HepG2 (cell line): ENCODE measurements around the gene GPR173. TPM values are rescaled to one million over a fixed set of nuclear protein-coding genes. Genes with fewer than 3 reads are reported as not detected.

ENCODE experiments used
- ATAC-seq: fragments of 200-7000 bp; cut with Tn5 transposase; 3 replicates; pipeline ENCODE4 v1.9.1; 2020; ENCODE audit warnings: mild to moderate bottlenecking, moderate library complexity
- BruUV-seq: library from RNA; stranded (reverse); fragments of 400-500 nt; replicated peaks from 2 replicates; lab custom pipeline; 2021; lab: Mats Ljungman, UMichigan
- CTCF ChIA-PET: fragments of 300-600 bp; formaldehyde crosslinking; extraction: SDS; loops from one replicate; lab custom pipeline; 2021; ENCODE audit warnings: low total read pairs, inconsistent platforms, low intra/inter-chr PET ratio; lab: Yijun Ruan, JAX
- POLR2A ChIA-PET: fragments of 350-600 bp; sonication (Branson Sonifier 250); formaldehyde crosslinking; loops from one replicate; lab custom pipeline; 2020; ENCODE audit warnings: antibody characterized with exemption, inconsistent platforms; lab: Yijun Ruan, JAX
- DNase-seq: peaks from one replicate; pipeline ENCODE4 v3.0.0-alpha.2; 2015; ENCODE audit warnings: low spot score
- FAIRE-seq: peaks from 3 replicates; lab custom pipeline; 2011; peaks lifted over from hg19 to GRCh38; lab: Jason Lieb, UNC
- H2AFZ ChIP-seq: one replicate; pipeline ENCODE4 v1.6.1; 2011; ENCODE audit warnings: low read length, inconsistent platforms
- H3K27ac ChIP-seq: fragments of 300-600 bp; 3 replicates; pipeline ENCODE4 v1.8.0; 2011; ENCODE audit warnings: mixed run types, mild to moderate bottlenecking, mixed read lengths, low read length, inconsistent platforms; ENCODE audit not compliant: insufficient read depth; ENCODE audit errors: extremely low read length
- H3K27me3 ChIP-seq, 2 experiments: fragments of 200-600 bp in 1 of 2; 2 replicates in 1 of 2; 3 replicates in 1 of 2; pipeline versions ENCODE4 v1.6.0 to v1.8.0; 2011; ENCODE audit warnings: low read length in 2 of 2, mild to moderate bottlenecking in 2 of 2, moderate library complexity in 2 of 2, inconsistent platforms in 1 of 2; ENCODE audit not compliant: insufficient read depth in 2 of 2, control insufficient read depth in 1 of 2
- H3K36me3 ChIP-seq, 2 experiments: fragments of 200-600 bp in 1 of 2; replicated peaks in 1 of 2; 2 replicates in 1 of 2; 3 replicates in 1 of 2; pipeline versions ENCODE4 v1.5.1 to v1.8.0; 2011; ENCODE audit warnings: low read length in 2 of 2, inconsistent platforms in 1 of 2; ENCODE audit not compliant: insufficient read depth in 2 of 2, control insufficient read depth in 1 of 2
- H3K4me1 ChIP-seq: 2 replicates; pipeline ENCODE4 v1.5.1; 2012; ENCODE audit warnings: low read length, inconsistent platforms; ENCODE audit not compliant: insufficient read depth
- H3K4me2 ChIP-seq: 2 replicates; pipeline ENCODE4 v1.6.0; 2011; ENCODE audit warnings: low read depth, low read length, inconsistent platforms
- H3K4me3 ChIP-seq, 3 experiments: fragments of 200-600 bp in 1 of 3; sonication (generic), shearing (Covaris generic) in 1 of 3; replicated peaks in 1 of 3; 2 replicates each; pipeline ENCODE4 v1.5.1; 2011 to 2016; ENCODE audit warnings: low read length in 3 of 3, inconsistent platforms in 2 of 3, low read depth in 2 of 3, mild to moderate bottlenecking in 2 of 3, control low read depth in 1 of 3, mixed read lengths in 1 of 3; ENCODE audit not compliant: insufficient read depth in 1 of 3
- H3K79me2 ChIP-seq: one replicate; pipeline ENCODE4 v1.6.1; 2011; ENCODE audit warnings: low read length, inconsistent platforms; ENCODE audit not compliant: insufficient read depth
- H3K9ac ChIP-seq: 2 replicates; pipeline ENCODE4 v1.6.0; 2011; ENCODE audit warnings: mild to moderate bottlenecking, low read depth, low read length, inconsistent platforms; ENCODE audit not compliant: insufficient read depth
- H3K9me3 ChIP-seq: 2 replicates; pipeline ENCODE4 v1.5.1; 2012; ENCODE audit warnings: mild to moderate bottlenecking, low read length
- H4K20me1 ChIP-seq: 2 replicates; pipeline ENCODE4 v1.6.0; 2011; ENCODE audit warnings: inconsistent platforms, mild to moderate bottlenecking, low read length, moderate library complexity; ENCODE audit not compliant: insufficient read depth
- MYC ChIP-seq: sonication (generic); formaldehyde crosslinking; IDR thresholded peaks from 2 replicates; pipeline ENCODE4 v1.9.0; 2021; ENCODE audit warnings: missing genetic modification reagents, borderline replicate concordance
- PHF8 ChIP-seq: sonication (generic); formaldehyde crosslinking; IDR thresholded peaks from 2 replicates; pipeline ENCODE4 v1.5.0; 2020; ENCODE audit warnings: missing genetic modification reagents
- RARG ChIP-seq: sonication (generic); formaldehyde crosslinking; IDR thresholded peaks from 2 replicates; pipeline ENCODE4 v1.4.0; 2020; ENCODE audit warnings: low read depth, mild to moderate bottlenecking, missing genetic modification reagents
- ZNF343 ChIP-seq: sonication (generic); formaldehyde crosslinking; IDR thresholded peaks from 2 replicates; pipeline ENCODE4 v1.4.0; 2020; ENCODE audit warnings: mild to moderate bottlenecking, missing genetic modification reagents
- WGBS: methylation state at CpG from one replicate; pipeline ENCODE4 v1.1.6; 2017; ENCODE audit warnings: low lambda C conversion rate; 5-methylcytosine and 5-hydroxymethylcytosine counted together
- in situ Hi-C: cut with HindIII; loops from 2 replicates; pipeline ENCODE4 v1.10.0; 2017; ENCODE audit warnings: low pct_unique_long_range_greater_than_20kb; ENCODE audit not compliant: extremely low pct_ligation_motif_present
- intact Hi-C: fragments of 100-400 bp; cut with micrococcal nuclease; formaldehyde crosslinking; loops from one replicate; pipeline ENCODE4 v1.10.0; 2022; ENCODE audit not compliant: unreplicated experiment
- polyA plus RNA-seq, 8 experiments: library from polyadenylated mRNA; depleted of rRNA in 3 of 8; stranded (reverse) in 7 of 8; unstranded in 1 of 8; fragments of >200 nt; fragmentation: Illumina TruSeq in 4 of 8; extraction: Trizol in 4 of 8; gene quantifications; 2 replicates each; pipeline versions ENCODE4 v1.2.1 to v1.2.3, GENCODE V29; 2011 to 2016; ENCODE audit warnings: low read depth in 4 of 8, missing spikeins in 1 of 8, mixed read lengths in 1 of 8; ENCODE audit not compliant: insufficient read depth in 1 of 8
- total RNA-seq, 5 experiments: library from RNA; depleted of rRNA; stranded (reverse); fragments of >200 nt; fragmentation: Illumina TruSeq; extraction: Trizol; gene quantifications; 2 replicates each; pipeline ENCODE4 v1.2.3, GENCODE V29; 2016; ENCODE audit warnings: low read depth in 1 of 5
- TF ChIP-seq, protein P1 (sequence below): sonication (generic); formaldehyde crosslinking; IDR thresholded peaks from 2 replicates; pipeline ENCODE4 v1.8.0; 2023; ENCODE audit warnings: mild to moderate bottlenecking, missing genetic modification reagents
- TF ChIP-seq, protein P2 (sequence below): sonication (generic); formaldehyde crosslinking; IDR thresholded peaks from 2 replicates; pipeline ENCODE4 v1.5.0; 2020; ENCODE audit warnings: mild to moderate bottlenecking, missing genetic modification reagents, moderate library complexity
- TF ChIP-seq, protein P3 (sequence below): sonication (generic); formaldehyde crosslinking; IDR thresholded peaks from 2 replicates; pipeline ENCODE4 v1.5.1; 2020; ENCODE audit warnings: missing genetic modification reagents, mild to moderate bottlenecking, borderline replicate concordance

The GPR173 gene
- total and polyA plus RNA-seq, 2 of the 13 experiments (the other 11 are each of a cell fraction or from before 2014, with no cell fraction given): 0.04 TPM; not detected in 1

DNA sequence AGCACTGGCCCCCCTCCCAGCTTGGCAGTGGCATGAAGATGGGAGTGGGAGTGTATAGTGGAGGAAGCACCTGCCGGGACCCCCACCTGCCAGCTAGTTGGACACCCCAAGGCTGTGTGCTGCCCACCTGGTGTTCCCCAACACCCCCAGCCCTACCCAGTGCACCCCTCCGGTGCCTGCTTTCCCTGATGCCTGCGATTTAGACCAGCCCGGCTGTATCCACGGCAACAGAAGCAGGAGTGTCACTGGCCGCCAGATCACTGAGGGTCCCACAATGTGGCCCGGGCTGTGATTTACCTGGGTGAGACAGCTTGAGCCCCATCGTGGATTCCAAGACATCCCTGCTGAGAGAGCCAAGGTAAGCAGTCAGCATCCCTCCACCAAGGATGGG lies 533 bp downstream of the GPR173 start:
- DNase-seq: no peak
- H3K9me3 ChIP-seq: no peaks in the 10 kb centered on the region
- H3K4me3 ChIP-seq: no peak overlapping the region
- TF ChIP-seq, protein P1, sequence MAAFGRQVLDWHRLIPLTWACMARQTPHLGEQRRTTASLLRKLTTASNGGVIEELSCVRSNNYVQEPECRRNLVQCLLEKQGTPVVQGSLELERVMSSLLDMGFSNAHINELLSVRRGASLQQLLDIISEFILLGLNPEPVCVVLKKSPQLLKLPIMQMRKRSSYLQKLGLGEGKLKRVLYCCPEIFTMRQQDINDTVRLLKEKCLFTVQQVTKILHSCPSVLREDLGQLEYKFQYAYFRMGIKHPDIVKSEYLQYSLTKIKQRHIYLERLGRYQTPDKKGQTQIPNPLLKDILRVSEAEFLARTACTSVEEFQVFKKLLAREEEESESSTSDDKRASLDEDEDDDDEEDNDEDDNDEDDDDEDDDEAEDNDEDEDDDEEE (CRISPR knock-in tag): no peak
- TF ChIP-seq RARG (CRISPR knock-in tag): no peak
- BruUV-seq: no TSS peak
- ChIA-PET POLR2A (no interaction called here), CTCF (no interaction called here)
- no peak for FAIRE-seq
- WGBS: no CpG with 5 or more reads among the region's 8 CpGs
- no peaks in the 10 kb centered on the region for H3K4me1 ChIP-seq
- H3K27me3 ChIP-seq: no peaks in the 10 kb centered on the region
- H3K79me2 ChIP-seq: no peaks in the 10 kb centered on the region
- no peak overlapping the region for H3K27ac ChIP-seq
- no peak for ATAC-seq
- H3K4me2 ChIP-seq: no peak overlapping the region
- no peaks in the 10 kb centered on the region for H4K20me1 ChIP-seq
- H3K9ac ChIP-seq: no peak overlapping the region
- in situ Hi-C loops (no loop called here), intact Hi-C loops (loop anchor here (2.0 kb wide), 1 partner anchor 52 kb away; no protein-coding TSS in a partner anchor)
- no peak overlapping the region for H2AFZ ChIP-seq
- H3K36me3 ChIP-seq: no peaks in the 10 kb centered on the region

DNA sequence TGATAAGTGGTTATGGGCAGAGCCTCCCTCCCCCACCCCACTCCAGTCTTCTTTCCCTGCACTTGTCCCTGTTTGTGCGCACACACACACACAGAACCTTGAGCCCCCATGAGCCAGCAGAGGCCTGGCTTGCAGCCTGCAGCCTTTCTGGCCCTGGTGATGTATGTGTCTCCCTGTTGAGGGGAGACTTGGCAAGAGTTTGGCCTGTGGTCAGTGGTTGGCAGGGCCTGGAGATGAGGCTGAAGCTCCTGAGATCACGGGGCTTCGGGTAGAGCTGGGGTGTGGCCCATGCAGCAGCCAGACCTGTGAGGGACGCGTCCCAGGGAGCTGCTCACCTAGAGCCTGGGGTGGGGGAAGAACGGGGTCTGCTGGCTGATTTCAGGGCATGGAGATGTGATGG lies 2.3 kb downstream of the GPR173 start:
- no peak for DNase-seq
- in situ Hi-C loops (no loop called here), intact Hi-C loops (no loop called here)
- no peak overlapping the region for H3K4me3 ChIP-seq
- no TSS peak for BruUV-seq
- H3K4me2 ChIP-seq: no peak overlapping the region
- no peaks in the 10 kb centered on the region for H4K20me1 ChIP-seq
- H3K9me3 ChIP-seq: no peaks in the 10 kb centered on the region
- H2AFZ ChIP-seq: no peak overlapping the region
- no peaks in the 10 kb centered on the region for H3K27me3 ChIP-seq
- POLR2A ChIA-PET: no interaction called here
- H3K36me3 ChIP-seq: no peaks in the 10 kb centered on the region
- no peak overlapping the region for H3K27ac ChIP-seq
- no peaks in the 10 kb centered on the region for H3K4me1 ChIP-seq
- TF ChIP-seq, protein P2, sequence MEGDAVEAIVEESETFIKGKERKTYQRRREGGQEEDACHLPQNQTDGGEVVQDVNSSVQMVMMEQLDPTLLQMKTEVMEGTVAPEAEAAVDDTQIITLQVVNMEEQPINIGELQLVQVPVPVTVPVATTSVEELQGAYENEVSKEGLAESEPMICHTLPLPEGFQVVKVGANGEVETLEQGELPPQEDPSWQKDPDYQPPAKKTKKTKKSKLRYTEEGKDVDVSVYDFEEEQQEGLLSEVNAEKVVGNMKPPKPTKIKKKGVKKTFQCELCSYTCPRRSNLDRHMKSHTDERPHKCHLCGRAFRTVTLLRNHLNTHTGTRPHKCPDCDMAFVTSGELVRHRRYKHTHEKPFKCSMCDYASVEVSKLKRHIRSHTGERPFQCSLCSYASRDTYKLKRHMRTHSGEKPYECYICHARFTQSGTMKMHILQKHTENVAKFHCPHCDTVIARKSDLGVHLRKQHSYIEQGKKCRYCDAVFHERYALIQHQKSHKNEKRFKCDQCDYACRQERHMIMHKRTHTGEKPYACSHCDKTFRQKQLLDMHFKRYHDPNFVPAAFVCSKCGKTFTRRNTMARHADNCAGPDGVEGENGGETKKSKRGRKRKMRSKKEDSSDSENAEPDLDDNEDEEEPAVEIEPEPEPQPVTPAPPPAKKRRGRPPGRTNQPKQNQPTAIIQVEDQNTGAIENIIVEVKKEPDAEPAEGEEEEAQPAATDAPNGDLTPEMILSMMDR (CRISPR knock-in tag): no peak
- TF ChIP-seq ZNF343 (CRISPR knock-in tag) (no peak), MYC (CRISPR knock-in tag) (no peak), PHF8 (CRISPR knock-in tag) (no peak)
- TF ChIP-seq, protein P3, sequence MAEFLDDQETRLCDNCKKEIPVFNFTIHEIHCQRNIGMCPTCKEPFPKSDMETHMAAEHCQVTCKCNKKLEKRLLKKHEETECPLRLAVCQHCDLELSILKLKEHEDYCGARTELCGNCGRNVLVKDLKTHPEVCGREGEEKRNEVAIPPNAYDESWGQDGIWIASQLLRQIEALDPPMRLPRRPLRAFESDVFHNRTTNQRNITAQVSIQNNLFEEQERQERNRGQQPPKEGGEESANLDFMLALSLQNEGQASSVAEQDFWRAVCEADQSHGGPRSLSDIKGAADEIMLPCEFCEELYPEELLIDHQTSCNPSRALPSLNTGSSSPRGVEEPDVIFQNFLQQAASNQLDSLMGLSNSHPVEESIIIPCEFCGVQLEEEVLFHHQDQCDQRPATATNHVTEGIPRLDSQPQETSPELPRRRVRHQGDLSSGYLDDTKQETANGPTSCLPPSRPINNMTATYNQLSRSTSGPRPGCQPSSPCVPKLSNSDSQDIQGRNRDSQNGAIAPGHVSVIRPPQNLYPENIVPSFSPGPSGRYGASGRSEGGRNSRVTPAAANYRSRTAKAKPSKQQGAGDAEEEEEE: no peak
- 68% methylated on average over 2 of the region's 6 CpGs for WGBS
- no peak for ATAC-seq
- CTCF ChIA-PET: no interaction called here
- no peak overlapping the region for H3K9ac ChIP-seq
- H3K79me2 ChIP-seq: no peaks in the 10 kb centered on the region
- no peak for FAIRE-seq
